ENCODE data around the gene MAN1A1. TPM values are rescaled to one million over a fixed set of nuclear protein-coding genes. Genes with fewer than 3 reads are reported as not detected.

MAN1A1 gene
- total and polyA plus RNA-seq, 2 of the 8 experiments (the other 6 are each of a cell fraction or from before 2014, with no cell fraction given): 1.8 to 5.4 TPM

DNA sequence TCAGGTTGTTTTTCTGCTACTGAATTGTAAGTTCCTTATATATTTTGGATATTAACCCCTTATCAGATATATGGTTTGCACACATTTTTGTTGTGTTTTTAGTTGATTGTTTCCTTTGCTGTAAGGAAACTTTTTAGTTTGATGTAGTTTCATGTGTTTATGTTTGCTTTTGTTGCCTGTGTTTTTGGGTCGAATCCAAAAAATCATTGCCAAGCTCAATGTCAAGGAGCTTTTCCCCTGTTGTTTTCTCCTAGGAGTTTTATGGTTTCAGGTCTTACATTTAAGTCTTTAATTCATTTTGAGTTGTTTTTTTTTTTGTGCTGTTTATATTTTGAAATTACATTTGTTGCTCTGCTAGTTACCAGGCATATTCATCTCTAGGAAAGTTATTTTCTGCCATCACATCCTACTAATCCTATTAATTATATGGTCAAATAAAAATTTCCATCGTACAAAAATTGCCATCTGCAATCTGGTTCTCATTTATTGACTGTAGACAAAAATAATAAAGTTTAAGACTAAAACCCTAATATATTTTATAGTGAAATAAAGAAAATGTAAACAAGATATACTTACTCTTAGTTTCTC, 167.3 kb downstream of the MAN1A1 start (continued):
- TF ChIP-seq SAP30 (IDR thresholded peaks at IDR 0.05; ENCODE audit: insufficient read depth, insufficient replicate concordance, low read length): no peak
- TF ChIP-seq EP300 (IDR thresholded peaks at IDR 0.05; ENCODE audit: borderline replicate concordance in 1 of 2, low read depth in 2 of 2, low read length in 2 of 2): no peak
